8988T (cell line): ENCODE results near the gene CHMP6.

ENCODE experiments used
- DNase-seq: peaks from one replicate; pipeline ENCODE4 v3.0.0; 2011

The CHMP6 gene

GRCh38 chr17:80956321-80957190 is 35.1 kb upstream of the CHMP6 start:
- DNase-seq: no peak

- no peak for DNase-seq
Measured at GRCh38 chr17:80957461-80957941, 34.1 kb upstream of the CHMP6 start.

- no peak for DNase-seq
Measured at GRCh38 chr17:80959330-80960036, 32.2 kb upstream of the CHMP6 start.

GRCh38 chr17:80960037-80960796 is 31.4 kb upstream of the CHMP6 start:
- no peak for DNase-seq

- DNase-seq: no peak
Measured at GRCh38 chr17:80960797-80961452, 30.7 kb upstream of the CHMP6 start.

- DNase-seq: no peak
Measured at GRCh38 chr17:80961541-80962330, 29.9 kb upstream of the CHMP6 start.

- DNase-seq: no peak
Measured at GRCh38 chr17:80962356-80963329, 29.0 kb upstream of the CHMP6 start.

- DNase-seq: no peak
Measured at GRCh38 chr17:80963812-80964543, 27.7 kb upstream of the CHMP6 start.

- DNase-seq: no peak
Measured at GRCh38 chr17:80964544-80964856, 27.1 kb upstream of the CHMP6 start.

- no peak for DNase-seq
Measured at GRCh38 chr17:80964859-80965580, 26.6 kb upstream of the CHMP6 start.

- no peak for DNase-seq
Measured at GRCh38 chr17:80965606-80966005, 26.0 kb upstream of the CHMP6 start.

- DNase-seq: no peak
Measured at GRCh38 chr17:80967404-80967872, 24.2 kb upstream of the CHMP6 start.

- no peak for DNase-seq
Measured at GRCh38 chr17:80968602-80969029, 23.0 kb upstream of the CHMP6 start.

GRCh38 chr17:80969030-80969673 is 22.5 kb upstream of the CHMP6 start:
- DNase-seq: no peak

GRCh38 chr17:80969674-80970043 is 22.0 kb upstream of the CHMP6 start:
- DNase-seq: no peak

GRCh38 chr17:80970044-80970761 is 21.4 kb upstream of the CHMP6 start:
- no peak for DNase-seq

- no peak for DNase-seq
Measured at GRCh38 chr17:80970762-80971703, 20.6 kb upstream of the CHMP6 start.
